ENCODE data around the gene AAK1. TPM values are rescaled to one million over a fixed set of nuclear protein-coding genes. Genes with fewer than 3 reads are reported as not detected.

The AAK1 gene
- total and polyA plus RNA-seq, 2 of the 13 experiments (the other 11 are each of a cell fraction or from before 2014, with no cell fraction given) = 9.8 to 10.3 TPM

DNA sequence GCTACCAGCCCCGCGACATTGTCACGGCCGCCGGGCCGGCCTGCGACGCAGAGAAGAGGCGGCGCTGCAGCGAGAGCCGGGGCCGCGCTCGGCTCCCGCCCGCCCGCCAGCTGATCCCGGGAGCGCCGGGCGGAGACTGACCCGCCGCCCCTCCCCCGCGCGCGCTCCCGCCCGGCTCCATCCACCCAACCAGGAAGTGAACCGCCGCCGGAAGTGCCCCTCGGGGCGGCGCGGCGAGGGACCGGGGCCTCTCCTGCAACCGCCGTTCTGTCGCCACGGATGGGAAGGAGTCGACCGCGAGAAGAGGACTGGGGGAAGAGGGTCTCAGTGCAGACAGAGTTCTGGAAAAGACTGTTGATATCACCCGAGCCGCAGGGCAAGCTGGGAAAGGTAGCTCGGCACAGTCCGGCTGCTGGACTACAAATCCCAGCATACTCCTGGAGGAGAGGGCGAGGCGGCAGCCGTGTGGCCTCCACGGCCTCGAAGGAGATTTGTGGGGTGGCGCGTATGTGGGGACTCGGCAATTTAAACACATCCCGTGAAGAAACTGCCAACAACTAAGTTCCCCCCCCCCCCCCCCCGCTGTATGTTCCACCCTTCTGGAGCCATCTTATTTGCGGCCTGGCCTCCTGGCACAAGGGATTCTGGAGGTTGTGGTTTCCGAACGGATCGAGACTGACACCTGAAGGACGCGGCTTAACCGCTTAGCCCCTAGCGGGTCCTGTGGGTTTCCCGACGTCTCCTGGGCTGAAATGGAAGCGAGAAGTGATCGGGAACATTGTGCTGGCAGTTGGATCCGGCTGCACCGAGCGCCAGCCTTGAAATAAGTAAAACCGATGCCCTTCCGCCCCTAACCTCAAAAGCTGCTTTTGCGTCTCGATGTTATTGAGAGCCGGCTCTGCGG, at the start of gene AAK1 (continued):
- TF ChIP-seq, protein P1, sequence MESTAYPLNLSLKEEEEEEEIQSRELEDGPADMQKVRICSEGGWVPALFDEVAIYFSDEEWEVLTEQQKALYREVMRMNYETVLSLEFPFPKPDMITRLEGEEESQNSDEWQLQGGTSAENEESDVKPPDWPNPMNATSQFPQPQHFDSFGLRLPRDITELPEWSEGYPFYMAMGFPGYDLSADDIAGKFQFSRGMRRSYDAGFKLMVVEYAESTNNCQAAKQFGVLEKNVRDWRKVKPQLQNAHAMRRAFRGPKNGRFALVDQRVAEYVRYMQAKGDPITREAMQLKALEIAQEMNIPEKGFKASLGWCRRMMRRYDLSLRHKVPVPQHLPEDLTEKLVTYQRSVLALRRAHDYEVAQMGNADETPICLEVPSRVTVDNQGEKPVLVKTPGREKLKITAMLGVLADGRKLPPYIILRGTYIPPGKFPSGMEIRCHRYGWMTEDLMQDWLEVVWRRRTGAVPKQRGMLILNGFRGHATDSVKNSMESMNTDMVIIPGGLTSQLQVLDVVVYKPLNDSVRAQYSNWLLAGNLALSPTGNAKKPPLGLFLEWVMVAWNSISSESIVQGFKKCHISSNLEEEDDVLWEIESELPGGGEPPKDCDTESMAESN (CRISPR knock-in tag; conservative IDR thresholded peaks at IDR 0.05) = peak; percentile 93
- TF ChIP-seq, protein P2, sequence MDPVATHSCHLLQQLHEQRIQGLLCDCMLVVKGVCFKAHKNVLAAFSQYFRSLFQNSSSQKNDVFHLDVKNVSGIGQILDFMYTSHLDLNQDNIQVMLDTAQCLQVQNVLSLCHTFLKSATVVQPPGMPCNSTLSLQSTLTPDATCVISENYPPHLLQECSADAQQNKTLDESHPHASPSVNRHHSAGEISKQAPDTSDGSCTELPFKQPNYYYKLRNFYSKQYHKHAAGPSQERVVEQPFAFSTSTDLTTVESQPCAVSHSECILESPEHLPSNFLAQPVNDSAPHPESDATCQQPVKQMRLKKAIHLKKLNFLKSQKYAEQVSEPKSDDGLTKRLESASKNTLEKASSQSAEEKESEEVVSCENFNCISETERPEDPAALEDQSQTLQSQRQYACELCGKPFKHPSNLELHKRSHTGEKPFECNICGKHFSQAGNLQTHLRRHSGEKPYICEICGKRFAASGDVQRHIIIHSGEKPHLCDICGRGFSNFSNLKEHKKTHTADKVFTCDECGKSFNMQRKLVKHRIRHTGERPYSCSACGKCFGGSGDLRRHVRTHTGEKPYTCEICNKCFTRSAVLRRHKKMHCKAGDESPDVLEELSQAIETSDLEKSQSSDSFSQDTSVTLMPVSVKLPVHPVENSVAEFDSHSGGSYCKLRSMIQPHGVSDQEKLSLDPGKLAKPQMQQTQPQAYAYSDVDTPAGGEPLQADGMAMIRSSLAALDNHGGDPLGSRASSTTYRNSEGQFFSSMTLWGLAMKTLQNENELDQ (CRISPR knock-in tag; IDR thresholded peaks at IDR 0.05; ENCODE audit: borderline replicate concordance) = no peak
- no peak; the same call in 1 of the 2 replicates for TF ChIP-seq ZNF441 (CRISPR knock-in tag; IDR thresholded peaks at IDR 0.05; ENCODE audit: borderline replicate concordance)
- peak; percentile 88 for TF ChIP-seq MEIS2 (CRISPR knock-in tag; IDR thresholded peaks at IDR 0.05)
- no peak for TF ChIP-seq ZFP62 (CRISPR knock-in tag; IDR thresholded peaks at IDR 0.05)
- TF ChIP-seq, protein P3, sequence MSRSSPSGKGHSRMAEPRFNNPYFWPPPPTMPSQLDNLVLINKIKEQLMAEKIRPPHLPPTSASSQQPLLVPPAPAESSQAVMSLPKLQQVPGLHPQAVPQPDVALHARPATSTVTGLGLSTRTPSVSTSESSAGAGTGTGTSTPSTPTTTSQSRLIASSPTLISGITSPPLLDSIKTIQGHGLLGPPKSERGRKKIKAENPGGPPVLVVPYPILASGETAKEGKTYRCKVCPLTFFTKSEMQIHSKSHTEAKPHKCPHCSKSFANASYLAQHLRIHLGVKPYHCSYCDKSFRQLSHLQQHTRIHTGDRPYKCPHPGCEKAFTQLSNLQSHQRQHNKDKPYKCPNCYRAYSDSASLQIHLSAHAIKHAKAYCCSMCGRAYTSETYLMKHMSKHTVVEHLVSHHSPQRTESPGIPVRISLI (CRISPR knock-in tag; IDR thresholded peaks at IDR 0.05; ENCODE audit: borderline replicate concordance) = peak; percentile 14; the same call in 1 of the 2 replicates
- TF ChIP-seq ZFAT (CRISPR knock-in tag; conservative IDR thresholded peaks at IDR 0.05) = no peak
- TF ChIP-seq, protein P4, sequence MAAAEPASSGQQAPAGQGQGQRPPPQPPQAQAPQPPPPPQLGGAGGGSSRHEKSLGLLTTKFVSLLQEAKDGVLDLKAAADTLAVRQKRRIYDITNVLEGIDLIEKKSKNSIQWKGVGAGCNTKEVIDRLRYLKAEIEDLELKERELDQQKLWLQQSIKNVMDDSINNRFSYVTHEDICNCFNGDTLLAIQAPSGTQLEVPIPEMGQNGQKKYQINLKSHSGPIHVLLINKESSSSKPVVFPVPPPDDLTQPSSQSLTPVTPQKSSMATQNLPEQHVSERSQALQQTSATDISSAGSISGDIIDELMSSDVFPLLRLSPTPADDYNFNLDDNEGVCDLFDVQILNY (CRISPR knock-in tag; conservative IDR thresholded peaks at IDR 0.05) = peak; percentile 47; the same call in 1 of the 2 replicates
- peak; percentile 80; the same call in 1 of the 2 replicates for TF ChIP-seq ZC3H13 (CRISPR knock-in tag; IDR thresholded peaks at IDR 0.05)
- peak; percentile 15; the same call in 1 of the 2 replicates for TF ChIP-seq PITX1 (CRISPR knock-in tag; IDR thresholded peaks at IDR 0.05)
- no peak for TF ChIP-seq ARHGAP35 (CRISPR knock-in tag; IDR thresholded peaks at IDR 0.05; ENCODE audit: borderline replicate concordance)
- no peak for TF ChIP-seq ZNF619 (CRISPR knock-in tag; IDR thresholded peaks at IDR 0.05)
- no peak for TF ChIP-seq ZNF7 (CRISPR knock-in tag; IDR thresholded peaks at IDR 0.05)
- no peak for TF ChIP-seq TAF15 (IDR thresholded peaks at IDR 0.05; ENCODE audit: low read depth, low read length, poor library complexity, severe bottlenecking)
- TF ChIP-seq, protein P5, sequence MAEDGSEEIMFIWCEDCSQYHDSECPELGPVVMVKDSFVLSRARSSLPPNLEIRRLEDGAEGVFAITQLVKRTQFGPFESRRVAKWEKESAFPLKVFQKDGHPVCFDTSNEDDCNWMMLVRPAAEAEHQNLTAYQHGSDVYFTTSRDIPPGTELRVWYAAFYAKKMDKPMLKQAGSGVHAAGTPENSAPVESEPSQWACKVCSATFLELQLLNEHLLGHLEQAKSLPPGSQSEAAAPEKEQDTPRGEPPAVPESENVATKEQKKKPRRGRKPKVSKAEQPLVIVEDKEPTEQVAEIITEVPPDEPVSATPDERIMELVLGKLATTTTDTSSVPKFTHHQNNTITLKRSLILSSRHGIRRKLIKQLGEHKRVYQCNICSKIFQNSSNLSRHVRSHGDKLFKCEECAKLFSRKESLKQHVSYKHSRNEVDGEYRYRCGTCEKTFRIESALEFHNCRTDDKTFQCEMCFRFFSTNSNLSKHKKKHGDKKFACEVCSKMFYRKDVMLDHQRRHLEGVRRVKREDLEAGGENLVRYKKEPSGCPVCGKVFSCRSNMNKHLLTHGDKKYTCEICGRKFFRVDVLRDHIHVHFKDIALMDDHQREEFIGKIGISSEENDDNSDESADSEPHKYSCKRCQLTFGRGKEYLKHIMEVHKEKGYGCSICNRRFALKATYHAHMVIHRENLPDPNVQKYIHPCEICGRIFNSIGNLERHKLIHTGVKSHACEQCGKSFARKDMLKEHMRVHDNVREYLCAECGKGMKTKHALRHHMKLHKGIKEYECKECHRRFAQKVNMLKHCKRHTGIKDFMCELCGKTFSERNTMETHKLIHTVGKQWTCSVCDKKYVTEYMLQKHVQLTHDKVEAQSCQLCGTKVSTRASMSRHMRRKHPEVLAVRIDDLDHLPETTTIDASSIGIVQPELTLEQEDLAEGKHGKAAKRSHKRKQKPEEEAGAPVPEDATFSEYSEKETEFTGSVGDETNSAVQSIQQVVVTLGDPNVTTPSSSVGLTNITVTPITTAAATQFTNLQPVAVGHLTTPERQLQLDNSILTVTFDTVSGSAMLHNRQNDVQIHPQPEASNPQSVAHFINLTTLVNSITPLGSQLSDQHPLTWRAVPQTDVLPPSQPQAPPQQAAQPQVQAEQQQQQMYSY (CRISPR knock-in tag; IDR thresholded peaks at IDR 0.05) = no peak
- TF ChIP-seq ZNF501 (CRISPR knock-in tag; IDR thresholded peaks at IDR 0.05) = peak; percentile 81
- no peak for TF ChIP-seq ZNF629 (CRISPR knock-in tag; conservative IDR thresholded peaks at IDR 0.05)
- no peak; the same call in 1 of the 2 replicates for TF ChIP-seq ZNF331 (CRISPR knock-in tag; IDR thresholded peaks at IDR 0.05)
